DOHH2 (cell line): ENCODE measurements around the gene LSP1.

Experiments used
- H3F3A ChIP-seq: fragments of 200-600 bp; sonication (generic), shearing (Covaris generic); 2 replicates; pipeline ENCODE4 v1.6.0; 2016; ENCODE audit warnings: antibody characterized with exemption, mild to moderate bottlenecking; ENCODE audit not compliant: control insufficient read depth, insufficient read depth
- H3K27ac ChIP-seq: fragments of 200-600 bp; sonication (generic); 2 replicates; pipeline ENCODE4 v1.5.1; 2014; ENCODE audit warnings: low read depth, mild to moderate bottlenecking, low read length, moderate library complexity
- H3K27me3 ChIP-seq: fragments of 200-600 bp; sonication (generic); 2 replicates; pipeline ENCODE4 v1.6.1; 2014; ENCODE audit warnings: mild to moderate bottlenecking, low read length, mixed read lengths; ENCODE audit not compliant: control insufficient read depth
- H3K36me3 ChIP-seq: fragments of 200-600 bp; sonication (generic); 2 replicates; pipeline ENCODE4 v1.6.1; 2014; ENCODE audit warnings: mild to moderate bottlenecking, low read length, moderate library complexity, mixed read lengths; ENCODE audit not compliant: control insufficient read depth
- H3K4me1 ChIP-seq: fragments of 200-600 bp; sonication (generic); 2 replicates; pipeline ENCODE4 v1.6.1; 2014; ENCODE audit warnings: mild to moderate bottlenecking, low read length, mixed read lengths; ENCODE audit not compliant: control insufficient read depth
- H3K4me2 ChIP-seq: fragments of 200-600 bp; sonication (generic); 2 replicates; pipeline ENCODE4 v1.6.0; 2014; ENCODE audit warnings: mild to moderate bottlenecking, low read length, moderate library complexity
- H3K4me3 ChIP-seq: fragments of 200-600 bp; sonication (generic); 2 replicates; pipeline ENCODE4 v1.5.1; 2014; ENCODE audit warnings: mild to moderate bottlenecking, low read length, mixed read lengths
- H3K79me2 ChIP-seq: fragments of 200-600 bp; sonication (generic); 2 replicates; pipeline ENCODE4 v1.6.1; 2014; ENCODE audit warnings: mild to moderate bottlenecking, low read length, mixed read lengths; ENCODE audit not compliant: control insufficient read depth
- H3K9me2 ChIP-seq: fragments of 200-600 bp; sonication (generic); replicated peaks from 2 replicates; pipeline ENCODE4 v1.6.1; 2014; ENCODE audit warnings: mild to moderate bottlenecking, low read length, mixed read lengths; ENCODE audit not compliant: control insufficient read depth
- H3K9me3 ChIP-seq: fragments of 200-600 bp; sonication (generic); 2 replicates; pipeline ENCODE4 v1.6.1; 2014; ENCODE audit warnings: antibody characterized with exemption, low read length, mixed read lengths; ENCODE audit not compliant: control insufficient read depth, insufficient read depth
- H4K20me1 ChIP-seq: fragments of 200-600 bp; sonication (generic); 2 replicates; pipeline ENCODE4 v1.6.0; 2014; ENCODE audit warnings: low read depth, mild to moderate bottlenecking, antibody characterized with exemption, low read length, moderate library complexity; ENCODE audit not compliant: control insufficient read depth, insufficient read depth
- EZH2phosphoT487 ChIP-seq: fragments of 200-600 bp; sonication (generic); IDR thresholded peaks from 2 replicates; pipeline ENCODE4 v1.6.1; 2017; ENCODE audit warnings: borderline replicate concordance, mild to moderate bottlenecking, antibody characterized with exemption, low read length, moderate library complexity, mixed read lengths
- TF ChIP-seq, protein P1 (sequence below): fragments of 200-600 bp; sonication (generic); IDR thresholded peaks from one replicate; pipeline ENCODE4 v1.5.1; 2014; ENCODE audit warnings: antibody characterized with exemption, mild to moderate bottlenecking, low read depth, low read length; ENCODE audit not compliant: poor library complexity, severe bottlenecking

Gene LSP1

DNA sequence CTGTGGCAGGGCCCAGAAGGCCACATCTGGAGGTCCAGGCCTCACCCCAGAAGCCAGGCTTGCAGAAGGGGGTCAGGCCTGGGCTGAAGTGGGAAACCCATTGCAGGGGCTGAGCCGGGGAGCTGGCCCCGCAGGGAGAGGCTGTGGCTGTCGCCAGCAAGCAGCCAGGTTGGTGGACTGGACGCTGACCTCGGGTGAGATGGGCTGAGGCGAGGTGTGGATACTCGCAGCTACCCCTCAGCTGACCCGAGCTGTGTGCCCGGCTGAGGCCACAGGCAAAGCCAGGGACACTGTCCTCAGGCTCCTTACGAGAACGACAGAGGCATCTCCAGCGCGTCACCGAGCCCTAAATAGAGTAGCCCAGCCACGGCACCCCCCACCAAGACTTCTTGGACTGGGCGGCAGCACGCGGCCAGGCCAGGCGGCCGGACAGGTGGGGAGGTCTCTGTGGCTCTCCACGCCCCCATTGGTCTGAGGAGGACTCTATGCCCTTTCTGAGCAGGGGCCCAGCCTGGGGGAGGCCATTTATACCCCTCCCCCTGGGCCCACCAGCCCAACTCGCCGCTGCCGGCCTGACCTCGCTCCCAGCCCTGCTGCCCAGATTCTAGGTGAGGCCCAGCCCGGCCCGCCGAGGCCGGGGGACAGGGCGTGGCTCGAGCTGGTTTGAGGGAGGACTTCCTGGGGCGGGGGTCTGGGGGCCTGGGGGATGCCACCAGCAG lies 14.3 kb upstream of the LSP1 start, which contains the start of gene TNNI2:
Gene TNNI2 (plus strand): TSS at position 556 of the 719 bp plus-strand sequence. CDS start 716 bp downstream, outside the sequence.
- H3K4me3 ChIP-seq: peak within 1 kb of the TSS; percentile 51
- TF ChIP-seq EZH2phosphoT487: no peak
- TF ChIP-seq, protein P1, sequence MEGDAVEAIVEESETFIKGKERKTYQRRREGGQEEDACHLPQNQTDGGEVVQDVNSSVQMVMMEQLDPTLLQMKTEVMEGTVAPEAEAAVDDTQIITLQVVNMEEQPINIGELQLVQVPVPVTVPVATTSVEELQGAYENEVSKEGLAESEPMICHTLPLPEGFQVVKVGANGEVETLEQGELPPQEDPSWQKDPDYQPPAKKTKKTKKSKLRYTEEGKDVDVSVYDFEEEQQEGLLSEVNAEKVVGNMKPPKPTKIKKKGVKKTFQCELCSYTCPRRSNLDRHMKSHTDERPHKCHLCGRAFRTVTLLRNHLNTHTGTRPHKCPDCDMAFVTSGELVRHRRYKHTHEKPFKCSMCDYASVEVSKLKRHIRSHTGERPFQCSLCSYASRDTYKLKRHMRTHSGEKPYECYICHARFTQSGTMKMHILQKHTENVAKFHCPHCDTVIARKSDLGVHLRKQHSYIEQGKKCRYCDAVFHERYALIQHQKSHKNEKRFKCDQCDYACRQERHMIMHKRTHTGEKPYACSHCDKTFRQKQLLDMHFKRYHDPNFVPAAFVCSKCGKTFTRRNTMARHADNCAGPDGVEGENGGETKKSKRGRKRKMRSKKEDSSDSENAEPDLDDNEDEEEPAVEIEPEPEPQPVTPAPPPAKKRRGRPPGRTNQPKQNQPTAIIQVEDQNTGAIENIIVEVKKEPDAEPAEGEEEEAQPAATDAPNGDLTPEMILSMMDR: no peak

DNA sequence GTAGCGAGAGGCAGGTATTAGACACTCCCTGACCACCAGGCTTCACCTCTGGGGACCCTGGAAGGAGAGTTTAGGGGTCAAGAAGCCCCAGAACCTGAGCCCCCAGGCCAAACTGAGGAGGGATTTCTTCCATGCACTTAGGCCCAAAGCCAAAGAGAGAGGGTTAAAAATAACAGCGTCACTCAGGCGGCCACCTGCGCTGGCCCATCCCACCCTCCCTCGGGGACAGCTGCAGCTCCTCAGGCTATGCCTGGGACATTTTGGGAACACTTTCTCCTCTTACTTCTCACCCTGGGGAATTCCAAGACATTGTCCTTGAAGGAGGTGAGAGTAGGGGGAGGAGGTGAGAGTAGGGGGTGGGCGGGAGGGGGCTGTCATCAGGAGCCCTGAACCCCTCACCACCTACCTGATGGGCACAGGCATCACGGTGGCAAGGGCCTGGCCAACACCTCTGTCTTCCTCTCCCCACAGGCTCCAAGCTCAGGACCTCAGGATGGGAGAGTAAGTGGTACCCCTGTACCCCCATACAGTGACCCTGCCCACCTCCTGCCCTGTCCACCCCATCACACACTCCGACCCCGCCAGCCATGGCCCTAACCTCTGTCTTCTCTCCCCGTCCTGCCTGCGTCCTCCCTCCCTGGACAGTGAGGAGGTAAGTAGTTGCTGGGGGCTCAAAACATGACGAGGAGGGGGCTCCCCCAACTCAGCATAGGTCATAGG lies 13.5 kb upstream of the LSP1 start:
- peak overlapping the region; percentile 51 for H3K4me3 ChIP-seq
- H3K9me2 ChIP-seq: no peaks in the 10 kb centered on the region
- no peak for TF ChIP-seq EZH2phosphoT487
- TF ChIP-seq, protein P1: no peak
- no peaks in the 10 kb centered on the region for H3K79me2 ChIP-seq
- H4K20me1 ChIP-seq: no peaks in the 10 kb centered on the region
- 0 out of 2 replicates have a peak overlapping the region, but pooled peaks have one; percentile 23 for H3K27ac ChIP-seq
- peak overlapping the region; percentile 53 for H3K4me2 ChIP-seq
- no peaks in the 10 kb centered on the region for H3K9me3 ChIP-seq
- no peaks in the 10 kb centered on the region for H3K27me3 ChIP-seq
- H3F3A ChIP-seq: 0 out of 2 replicates have a peak, but pooled peaks cover 2% of the 10 kb centered on the region
- peaks cover 38% of the 10 kb centered on the region for H3K4me1 ChIP-seq
- no peaks in the 10 kb centered on the region for H3K36me3 ChIP-seq

More for the DNA sequence above, 14.3 kb upstream of the LSP1 start, which contains the start of gene TNNI2:
- H3K27me3 ChIP-seq: no peaks in the 10 kb centered on the region
- peaks cover 30% of the 10 kb centered on the region for H3K4me1 ChIP-seq
- peak within 1 kb of the TSS; percentile 53 for H3K4me2 ChIP-seq
- no peaks in the 10 kb centered on the region for H3K79me2 ChIP-seq
- no peaks in the 10 kb centered on the region for H3K36me3 ChIP-seq
- H3F3A ChIP-seq: 0 out of 2 replicates have a peak, but pooled peaks cover 2% of the 10 kb centered on the region
- H3K27ac ChIP-seq: 0 out of 2 replicates have a peak within 1 kb of the TSS, but pooled peaks have one; percentile 23
- no peaks in the 10 kb centered on the region for H3K9me3 ChIP-seq
- no peaks in the 10 kb centered on the region for H3K9me2 ChIP-seq
- H4K20me1 ChIP-seq: no peaks in the 10 kb centered on the region

DNA sequence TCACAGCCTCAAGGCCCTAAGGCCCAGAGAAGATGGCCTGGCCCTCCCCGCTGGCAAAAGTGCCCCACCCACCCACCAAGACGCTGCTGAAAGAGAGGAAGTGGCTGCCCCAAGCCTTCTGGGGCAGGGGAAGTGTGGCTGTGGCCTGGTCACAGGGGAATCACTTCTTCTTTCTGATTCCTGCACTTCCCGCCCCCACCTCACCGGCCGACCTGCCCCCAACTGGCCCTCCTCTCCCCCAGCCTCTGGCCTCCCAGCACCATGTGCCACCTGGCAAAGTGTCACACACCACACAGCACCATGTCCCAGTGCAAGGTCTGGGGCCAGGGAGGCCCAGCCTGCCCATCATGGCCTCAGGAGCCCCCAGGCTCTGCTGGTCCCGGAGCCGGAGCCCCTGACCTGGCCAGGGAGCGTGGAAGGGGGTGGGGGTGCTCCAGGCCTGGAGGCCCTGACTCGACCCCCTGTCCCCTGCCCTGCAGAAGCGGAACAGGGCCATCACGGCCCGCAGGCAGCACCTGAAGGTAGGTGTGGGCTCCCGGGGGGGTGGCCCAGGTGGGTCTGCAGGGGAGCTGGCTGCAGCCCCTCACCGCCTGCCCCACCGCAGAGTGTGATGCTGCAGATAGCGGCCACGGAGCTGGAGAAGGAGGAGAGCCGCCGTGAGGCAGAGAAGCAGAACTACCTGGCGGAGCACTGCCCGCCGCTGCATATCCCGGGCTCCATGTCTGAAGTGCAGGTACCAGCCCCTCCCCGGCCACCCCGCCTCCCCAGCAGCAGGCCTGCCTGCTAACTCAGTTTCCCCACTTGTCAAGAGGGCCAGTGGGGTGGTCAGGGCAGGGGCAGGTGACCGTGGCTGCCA lies 12.7 kb upstream of the LSP1 start:
- no peaks in the 10 kb centered on the region for H3K9me3 ChIP-seq
- H3K27ac ChIP-seq: peak overlapping the region; percentile 23; the same call in 1 of the 2 replicates
- H3K4me1 ChIP-seq: peaks cover 45% of the 10 kb centered on the region
- H3F3A ChIP-seq: 0 out of 2 replicates have a peak, but pooled peaks cover 2% of the 10 kb centered on the region
- H4K20me1 ChIP-seq: no peaks in the 10 kb centered on the region
- peak overlapping the region; percentile 53 for H3K4me2 ChIP-seq
- no peaks in the 10 kb centered on the region for H3K36me3 ChIP-seq
- TF ChIP-seq, protein P1: no peak
- TF ChIP-seq EZH2phosphoT487: no peak
- peak overlapping the region; percentile 51 for H3K4me3 ChIP-seq
- no peaks in the 10 kb centered on the region for H3K79me2 ChIP-seq
- peaks cover 7% of the 10 kb centered on the region; the same call in 1 of the 2 replicates for H3K27me3 ChIP-seq
- H3K9me2 ChIP-seq: no peaks in the 10 kb centered on the region
